HG02981 (cell line): ENCODE data around the gene CA12.
"Not testable (repeated sequence)": the region's sequence is repeated elsewhere in the genome, so short reads cannot be mapped to it uniquely, and the experiment has no call there.

Experiments
- ATAC-seq: cut with Tn5 transposase; IDR thresholded peaks from one replicate; pipeline ENCODE4 v1.9.1; 2021; ENCODE audit warnings: mild to moderate bottlenecking, moderate library complexity; ENCODE audit not compliant: unreplicated experiment

Gene CA12

DNA sequence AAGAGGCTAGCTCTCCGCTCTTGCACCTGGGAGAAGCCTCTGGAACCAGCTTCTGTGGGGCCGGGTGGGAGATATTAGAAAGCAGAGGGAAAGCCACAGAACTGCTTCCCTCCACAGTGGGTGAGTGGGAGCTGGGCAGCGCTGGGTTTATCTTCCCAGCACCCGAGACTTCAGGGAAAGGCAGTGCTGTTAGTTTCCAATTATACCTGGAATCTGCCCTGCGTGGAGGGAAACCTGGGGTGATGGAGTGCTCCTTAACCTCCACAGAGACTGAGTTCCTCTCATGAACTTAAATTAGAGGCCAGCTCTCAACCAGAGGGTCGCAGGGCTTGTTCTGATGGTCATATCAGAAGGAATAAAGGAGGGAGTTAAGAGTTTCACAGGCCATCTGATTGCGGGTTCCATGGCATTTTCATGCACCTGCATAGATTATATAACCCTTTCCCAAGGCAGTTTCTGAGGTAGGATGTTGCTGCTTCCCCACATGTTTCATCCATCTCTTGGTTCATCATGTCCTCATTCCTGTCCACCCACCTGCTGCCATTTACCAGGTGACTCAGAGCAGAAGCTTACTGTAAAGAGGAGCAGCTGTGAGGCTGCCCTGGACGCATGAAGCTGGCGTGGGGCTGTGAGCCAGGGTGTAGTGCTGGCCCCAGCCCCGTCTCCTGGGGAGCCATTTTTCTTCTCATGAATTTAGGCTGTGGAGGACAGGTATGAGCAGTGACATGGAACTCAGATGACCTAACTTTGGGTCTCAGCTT is 42.5 kb downstream of the CA12 start:
- ATAC-seq: no peak

DNA sequence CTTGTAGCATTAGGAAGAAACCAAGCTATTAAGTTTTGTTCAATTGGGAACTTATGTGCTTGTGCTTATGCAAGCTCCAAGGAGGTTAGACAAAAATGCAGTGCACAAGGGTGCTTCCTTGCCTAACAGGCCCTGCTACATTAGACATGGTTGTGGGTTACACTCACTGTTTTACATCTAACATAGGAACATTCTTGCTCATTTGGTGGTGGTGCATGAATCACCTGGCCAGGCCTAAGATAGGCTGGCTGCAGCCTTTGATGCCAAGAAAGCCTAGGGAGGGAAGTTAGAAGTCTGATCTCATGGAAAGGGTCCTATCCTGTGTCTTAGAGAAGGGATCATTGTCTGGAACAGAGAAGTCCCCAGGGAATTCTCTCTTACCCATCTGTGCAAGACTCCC is 43.5 kb downstream of the CA12 start:
- ATAC-seq: no peak

GRCh38 chr15:63337046-63337445 is 44.6 kb downstream of the CA12 start:
- no peak for ATAC-seq

- ATAC-seq: no peak
Measured at GRCh38 chr15:63335543-63336240, 46.0 kb downstream of the CA12 start.

GRCh38 chr15:63334821-63335220 is 46.8 kb downstream of the CA12 start:
- no peak for ATAC-seq

DNA sequence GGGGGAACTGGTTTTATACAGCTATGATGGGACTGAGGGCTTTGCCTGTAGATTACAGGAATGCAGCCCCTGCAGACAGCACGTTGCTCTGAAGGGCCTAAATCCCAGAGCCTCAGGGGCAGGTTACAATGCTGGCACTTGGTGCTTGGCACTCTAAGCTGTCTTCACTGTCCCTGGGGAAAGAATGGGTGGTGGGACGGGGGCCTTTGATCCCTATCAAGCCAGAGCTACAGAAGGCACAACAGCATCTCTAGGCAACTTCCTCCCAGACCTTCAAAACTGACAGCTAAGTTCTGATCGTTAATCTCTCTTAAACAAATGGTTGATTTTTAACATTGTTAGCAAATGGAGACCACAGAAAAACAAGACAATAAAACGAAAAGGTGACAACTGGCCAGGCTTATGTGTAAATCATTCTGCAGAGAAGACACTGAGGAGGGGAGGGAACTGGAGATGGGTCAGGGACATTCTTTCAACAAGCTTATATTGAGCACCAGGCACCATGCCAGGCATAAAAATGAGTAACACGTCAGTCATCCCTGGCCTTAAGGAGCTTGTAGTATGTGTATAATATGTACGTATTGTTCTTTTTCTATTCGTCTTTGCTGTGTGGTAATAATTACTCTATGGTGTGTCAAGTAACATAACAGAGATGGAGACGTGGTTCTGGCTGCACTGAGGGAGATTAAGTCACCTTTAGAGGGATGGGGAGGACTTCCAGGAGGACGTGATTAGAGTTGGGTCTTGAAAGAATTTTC is 49.1 kb downstream of the CA12 start:
- ATAC-seq: no peak

- no peak for ATAC-seq
Measured at GRCh38 chr15:63331456-63331855, 50.2 kb downstream of the CA12 start.

GRCh38 chr15:63330926-63331325 is 50.7 kb downstream of the CA12 start:
- no peak for ATAC-seq

- no peak for ATAC-seq
Measured at GRCh38 chr15:63329567-63330350, 51.9 kb downstream of the CA12 start.

DNA sequence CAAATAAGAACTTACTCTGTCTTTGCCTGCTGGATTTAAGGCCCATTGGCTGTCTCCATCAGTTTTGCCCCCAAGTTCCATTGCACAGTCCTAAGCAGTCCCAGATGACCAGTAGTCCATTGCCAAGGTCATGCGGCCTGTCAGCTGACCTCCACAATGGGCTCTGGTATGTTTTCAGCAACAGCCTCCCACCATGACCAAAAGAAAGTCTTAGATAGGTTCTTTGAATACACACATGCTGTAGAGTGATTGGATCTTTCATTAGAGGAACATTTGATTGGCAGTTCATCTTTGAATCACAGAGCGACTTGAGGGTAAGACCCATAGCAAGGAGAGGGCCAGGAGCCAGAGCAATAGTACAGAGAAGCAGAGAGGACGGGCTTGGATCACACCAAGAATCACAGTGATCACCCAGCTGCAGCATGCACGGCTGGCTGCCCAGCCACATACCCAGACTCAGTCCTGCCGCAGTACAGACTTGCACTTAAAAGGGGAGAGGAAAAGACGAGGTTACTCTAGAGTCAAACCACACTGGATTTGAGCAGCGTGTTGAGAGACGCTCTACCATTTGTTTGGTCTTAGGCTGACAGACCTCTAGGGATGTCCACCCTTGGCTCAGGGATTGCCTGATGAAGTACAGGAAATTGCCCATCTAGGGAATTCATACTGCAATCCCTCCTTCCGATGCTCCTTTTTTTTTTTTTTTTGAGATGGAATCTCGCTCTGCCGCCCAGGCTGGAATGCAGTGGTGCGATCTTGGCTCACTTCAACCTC is 53.8 kb downstream of the CA12 start:
- ATAC-seq: no peak

DNA sequence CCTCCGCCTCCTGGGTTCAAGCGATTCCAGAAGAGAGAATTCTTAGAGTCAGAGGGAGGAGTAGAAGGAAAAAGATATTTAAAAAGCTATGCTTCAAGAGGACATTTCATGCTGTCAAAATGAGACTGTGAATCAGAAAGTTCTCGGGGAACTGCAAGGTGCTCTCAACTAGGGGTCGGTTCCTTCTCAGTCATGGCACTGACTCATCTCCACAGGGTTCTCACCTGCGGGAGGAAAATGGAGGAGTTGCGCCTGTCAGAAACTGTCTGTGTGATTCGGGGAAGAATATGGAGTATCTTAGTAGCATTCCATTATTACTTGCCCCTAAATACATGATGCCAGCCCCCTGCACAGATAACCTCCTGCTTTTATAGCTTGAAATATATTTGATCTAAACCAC is 56.9 kb downstream of the CA12 start:
- ATAC-seq: no peak

DNA sequence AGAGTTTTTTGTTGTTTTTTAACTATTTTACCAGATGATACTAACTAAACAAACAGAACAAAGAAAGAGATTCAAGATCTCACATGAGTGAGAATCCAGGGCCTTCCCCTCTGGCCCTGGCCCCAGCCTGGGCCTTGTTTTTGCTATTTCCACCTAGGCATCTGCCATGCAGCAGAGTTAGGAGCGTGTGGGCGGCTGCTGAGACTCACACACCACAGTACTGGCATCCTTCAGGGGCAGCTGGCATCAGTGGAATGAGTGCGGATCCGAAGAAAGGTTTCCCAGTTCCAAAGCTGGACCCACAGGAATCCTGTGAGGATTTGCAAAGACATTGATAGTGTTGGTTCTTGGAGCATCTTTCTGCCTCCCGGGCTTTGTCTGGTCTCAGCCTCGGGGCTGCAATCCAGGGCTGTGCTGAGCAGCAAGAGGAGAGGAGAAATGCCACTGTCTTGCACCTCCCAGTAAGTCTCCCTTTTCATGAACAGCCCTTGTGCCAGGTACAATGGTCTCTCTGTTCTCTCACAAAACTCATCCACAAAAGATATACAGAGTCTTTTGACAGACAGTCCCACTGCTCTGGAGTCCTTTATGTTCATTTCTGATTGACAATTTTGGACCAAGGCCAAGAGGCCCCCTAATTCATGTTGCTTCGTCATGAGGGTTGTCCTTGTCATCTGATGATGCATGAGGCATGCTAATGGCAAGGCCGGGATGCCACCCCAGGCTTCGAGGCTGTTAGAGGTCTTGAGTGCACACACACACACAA is 57.7 kb downstream of the CA12 start:
- no peak for ATAC-seq

- no peak for ATAC-seq
Measured at GRCh38 chr15:63322541-63322940, 59.1 kb downstream of the CA12 start.

DNA sequence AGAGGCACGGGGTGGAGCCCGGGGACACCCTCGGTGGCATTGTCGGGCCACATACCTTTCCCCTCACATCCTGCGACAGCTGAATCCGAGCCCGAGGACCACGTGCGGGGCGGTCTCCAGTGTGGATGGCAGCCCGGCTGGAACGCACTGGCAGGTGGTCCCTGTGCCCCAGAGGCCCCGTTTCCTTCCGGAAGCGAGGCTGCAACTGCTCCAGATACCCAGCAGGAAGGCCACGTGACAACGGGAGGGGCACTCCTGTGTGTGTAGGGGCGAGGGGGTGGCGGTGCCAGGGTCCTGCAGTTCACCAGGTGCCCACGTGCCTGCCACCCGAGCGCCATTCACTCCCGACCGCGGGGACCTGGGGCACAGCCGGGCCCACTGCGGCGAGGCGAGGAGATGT is 60.2 kb downstream of the CA12 start:
- no peak for ATAC-seq

DNA sequence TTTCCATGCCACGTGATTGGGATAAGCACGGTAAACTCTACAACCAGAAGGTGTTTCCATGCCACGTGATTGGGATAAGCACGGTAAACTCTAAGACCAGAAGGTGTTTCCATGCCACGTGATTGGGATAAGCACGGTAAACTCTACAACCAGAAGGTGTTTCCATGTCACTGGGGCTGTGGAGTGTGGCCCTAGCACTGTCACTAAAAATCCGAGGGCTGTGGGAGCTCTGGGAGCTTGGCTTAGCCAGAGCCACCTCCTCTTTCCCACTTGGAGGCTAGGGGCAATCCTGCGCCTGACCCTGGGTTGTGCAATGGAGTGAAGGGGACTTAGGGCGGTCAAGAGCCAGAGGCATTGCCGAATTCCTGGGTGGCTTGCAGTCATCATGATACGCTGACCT is 60.7 kb downstream of the CA12 start:
- not testable (repeated sequence) for ATAC-seq

DNA sequence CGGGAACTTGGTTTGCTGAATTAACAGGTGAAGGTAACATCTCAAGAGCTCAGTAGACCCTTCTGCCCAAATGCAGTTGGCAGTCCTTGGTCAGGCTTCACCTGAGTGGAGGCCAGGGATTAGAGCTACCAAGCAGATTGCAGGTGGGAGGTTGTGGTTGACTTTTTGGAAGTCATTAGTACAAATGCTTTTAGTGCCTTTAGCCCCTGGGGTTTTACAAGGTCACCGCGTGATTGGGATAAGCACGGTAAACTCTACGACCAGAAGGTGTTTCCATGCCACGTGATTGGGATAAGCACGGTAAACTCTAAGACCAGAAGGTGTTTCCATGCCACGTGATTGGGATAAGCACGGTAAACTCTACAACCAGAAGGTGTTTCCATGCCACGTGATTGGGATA is 61.2 kb downstream of the CA12 start:
- ATAC-seq: not testable (repeated sequence)

GRCh38 chr15:63319065-63319464 is 62.6 kb downstream of the CA12 start:
- no peak for ATAC-seq

DNA sequence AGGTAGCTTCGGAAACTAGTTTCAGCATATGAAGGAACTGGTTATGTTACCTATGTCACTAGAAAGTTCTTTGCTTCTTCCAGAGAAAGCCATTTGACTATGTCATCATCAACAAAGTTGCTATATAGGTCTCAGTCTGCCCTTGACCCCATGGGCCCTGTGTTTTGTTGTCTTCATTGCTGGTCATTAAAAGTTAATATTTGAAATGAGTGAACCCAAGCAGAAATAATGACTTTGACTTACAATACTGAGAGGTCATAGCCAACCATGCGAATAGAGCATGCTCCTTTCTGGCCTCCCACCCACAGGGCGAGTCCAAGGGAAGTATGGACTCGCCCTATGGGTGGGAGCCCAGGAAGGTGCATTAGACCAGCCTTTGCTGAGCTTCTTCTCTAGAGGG is 63.3 kb downstream of the CA12 start:
- no peak for ATAC-seq

DNA sequence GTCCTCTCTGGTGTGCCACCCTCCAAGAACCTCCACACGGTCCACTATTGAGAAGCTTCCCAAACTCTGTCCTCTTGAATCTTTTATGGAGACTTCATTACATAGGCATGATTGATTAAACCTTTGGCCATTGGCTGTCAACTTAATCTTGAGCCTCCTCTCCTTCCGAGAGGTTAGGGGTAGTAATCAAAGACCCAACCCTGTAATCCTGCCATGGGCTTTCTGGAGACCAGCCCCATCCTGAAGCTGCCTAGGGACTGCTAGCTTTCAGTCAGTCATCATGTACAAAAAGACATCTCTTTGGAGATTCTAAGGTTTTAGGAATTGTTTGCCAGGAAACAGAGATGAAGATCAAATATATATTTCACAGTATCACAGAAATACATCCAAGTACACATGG is 67.2 kb downstream of the CA12 start:
- no peak for ATAC-seq

- no peak for ATAC-seq
Measured at GRCh38 chr15:63313825-63314224, 67.8 kb downstream of the CA12 start.
